GM12878 (cell line): Measurements from ENCODE around the gene TELO2. TPM values are rescaled to one million over a fixed set of nuclear protein-coding genes. Genes with fewer than 3 reads are reported as not detected.

Source experiments
- ATAC-seq: fragments of 200-7000 bp; cut with Tn5 transposase; 3 replicates; pipeline ENCODE4 v1.9.1; 2020; ENCODE audit warnings: mild to moderate bottlenecking, moderate library complexity
- BruUV-seq: library from RNA; stranded (reverse); fragments of 400-500 nt; replicated peaks from 2 replicates; lab custom pipeline; 2021; lab: Mats Ljungman, UMichigan
- CTCF ChIA-PET: fragments of 300-600 bp; sonication (Branson Sonifier 250); formaldehyde crosslinking; extraction: SDS; loops from one replicate; lab custom pipeline; 2021; ENCODE audit warnings: inconsistent platforms; lab: Yijun Ruan, JAX
- POLR2A ChIA-PET: fragments of 350-600 bp; formaldehyde crosslinking; extraction: SDS; loops from one replicate; lab custom pipeline; 2021; ENCODE audit warnings: inconsistent platforms; lab: Charles Lee
- RAD21 ChIA-PET: fragments of 300-600 bp; sonication (Branson Sonifier 250); formaldehyde crosslinking; loops from one replicate; lab custom pipeline; 2023; ENCODE audit warnings: antibody characterized with exemption; ENCODE audit not compliant: unreplicated experiment; lab: Charles Lee
- SMC1A ChIA-PET: fragments of 300-600 bp; sonication (Branson Sonifier 250); formaldehyde crosslinking; loops from one replicate; lab custom pipeline; 2023; ENCODE audit not compliant: unreplicated experiment, uncharacterized antibody; lab: Charles Lee
- DNase-seq: peaks from one replicate; pipeline ENCODE4 v3.0.0-alpha.2; 2011; ENCODE audit warnings: low read depth, low spot score
- FAIRE-seq: peaks from 3 replicates; lab custom pipeline; 2011; peaks lifted over from hg19 to GRCh38; lab: Jason Lieb, UNC
- H2AFZ ChIP-seq: 2 replicates; pipeline ENCODE4 v1.6.0; 2011; ENCODE audit warnings: low read depth, low read length, control low read depth; ENCODE audit not compliant: control insufficient read depth
- H3K27ac ChIP-seq: 2 replicates; pipeline ENCODE4 v1.5.1; 2011; ENCODE audit warnings: control low read depth; ENCODE audit not compliant: control insufficient read depth, insufficient read depth
- H3K27me3 ChIP-seq, 2 experiments: replicated peaks in 1 of 2; 2 replicates each; pipeline versions ENCODE4 v1.6.0 to v1.6.1; 2011; ENCODE audit warnings: low read length in 1 of 2; ENCODE audit not compliant: control insufficient read depth in 2 of 2, insufficient read depth in 2 of 2
- H3K36me3 ChIP-seq, 2 experiments: 2 replicates each; pipeline ENCODE4 v1.5.1; 2011; ENCODE audit warnings: low read length in 1 of 2; ENCODE audit not compliant: control insufficient read depth in 2 of 2, insufficient read depth in 2 of 2
- H3K4me1 ChIP-seq: 2 replicates; pipeline ENCODE4 v1.6.1; 2011; ENCODE audit warnings: mild to moderate bottlenecking, low read length, moderate library complexity, mixed read lengths; ENCODE audit not compliant: control insufficient read depth, insufficient read depth
- H3K4me2 ChIP-seq: 2 replicates; pipeline ENCODE4 v1.6.0; 2011; ENCODE audit warnings: control low read depth; ENCODE audit not compliant: control insufficient read depth, insufficient read depth
- H3K4me3 ChIP-seq: fragments of 200-600 bp; sonication (generic); 2 replicates; pipeline ENCODE4 v1.5.1; 2016
- H3K79me2 ChIP-seq: 2 replicates; pipeline ENCODE4 v1.6.0; 2011; ENCODE audit warnings: low read length; ENCODE audit not compliant: control insufficient read depth, insufficient read depth
- H3K9ac ChIP-seq: 2 replicates; pipeline ENCODE4 v1.8.0; 2011; ENCODE audit warnings: low read length, control low read depth, mixed read lengths; ENCODE audit not compliant: control insufficient read depth, insufficient read depth
- H3K9me3 ChIP-seq: replicated peaks from 3 replicates; pipeline ENCODE4 v1.5.1; 2011; ENCODE audit warnings: mild to moderate bottlenecking, low read length; ENCODE audit not compliant: control insufficient read depth, insufficient read depth
- H4K20me1 ChIP-seq: 2 replicates; pipeline ENCODE4 v1.6.0; 2011; ENCODE audit not compliant: control insufficient read depth, insufficient read depth
- CBFB ChIP-seq: IDR thresholded peaks from 2 replicates; pipeline ENCODE4 v1.6.1; 2016; ENCODE audit warnings: antibody characterized with exemption, low read depth
- EED ChIP-seq: sonication (generic); IDR thresholded peaks from 2 replicates; pipeline ENCODE4 v1.6.1; 2016; ENCODE audit warnings: antibody characterized with exemption, low read depth
- ESRRA ChIP-seq: IDR thresholded peaks from 2 replicates; pipeline ENCODE4 v1.6.1; 2012; ENCODE audit warnings: mild to moderate bottlenecking, low read length, improper control_type of control experiment
- IRF4 ChIP-seq: IDR thresholded peaks from 2 replicates; pipeline ENCODE4 v1.6.1; 2011; ENCODE audit warnings: low read depth, low read length
- LARP7 ChIP-seq: fragments of 450-650 bp; IDR thresholded peaks from 2 replicates; pipeline ENCODE4 v1.6.1; 2017; ENCODE audit warnings: mild to moderate bottlenecking
- MTA2 ChIP-seq: fragments of 450-650 bp; IDR thresholded peaks from 2 replicates; pipeline ENCODE4 v1.6.1; 2016; ENCODE audit warnings: low read depth, mild to moderate bottlenecking, moderate library complexity
- NFYA ChIP-seq: IDR thresholded peaks from 2 replicates; pipeline ENCODE4 v1.6.1; 2011; ENCODE audit warnings: low read depth, mild to moderate bottlenecking, low read length, improper control_type of control experiment, borderline replicate concordance
- RBBP5 ChIP-seq: fragments of 200-600 bp; sonication (generic); conservative IDR thresholded peaks from 2 replicates; pipeline ENCODE4 v1.6.1; 2016
- RELA ChIP-seq: fragments of 450-650 bp; IDR thresholded peaks from 2 replicates; pipeline ENCODE4 v1.8.0; 2014; ENCODE audit warnings: borderline replicate concordance; ENCODE audit not compliant: partially characterized antibody
- SUZ12 ChIP-seq: fragments of 200-600 bp; sonication (generic); IDR thresholded peaks from one replicate; pipeline ENCODE4 v1.6.1; 2018; ENCODE audit warnings: antibody characterized with exemption, mild to moderate bottlenecking; ENCODE audit not compliant: unreplicated experiment
- ZNF217 ChIP-seq: fragments of 450-650 bp; IDR thresholded peaks from 2 replicates; pipeline ENCODE4 v1.6.1; 2017; ENCODE audit warnings: antibody characterized with exemption, mild to moderate bottlenecking
- ZNF274 ChIP-seq: IDR thresholded peaks from one replicate; pipeline ENCODE4 v1.8.0; 2011; ENCODE audit not compliant: insufficient read length, insufficient read depth
- WGBS: methylation state at CpG from one replicate; pipeline ENCODE4 v1.1.6; 2016; ENCODE audit warnings: low lambda C conversion rate; ENCODE audit not compliant: insufficient replicate concordance, insufficient coverage; ENCODE audit errors: missing lambda C conversion rate; 5-methylcytosine and 5-hydroxymethylcytosine counted together
- in situ Hi-C: fragments of 300-500 bp; cut with MboI; formaldehyde crosslinking; loops from 9 replicates; pipeline ENCODE4 v1.14.3; 2018; ENCODE audit warnings: mixed read lengths
- intact Hi-C: fragments of 100-400 bp; cut with micrococcal nuclease; formaldehyde crosslinking; loops from one replicate; pipeline ENCODE4 v1.14.2; 2022; ENCODE audit not compliant: unreplicated experiment
- polyA plus RNA-seq, 11 experiments: library from polyadenylated mRNA; depleted of rRNA in 4 of 11; unstranded in 6 of 11; stranded (reverse) in 5 of 11; fragments of >200 nt; fragmentation: Nextera tagmentation in 4 of 11; fragmentation: Illumina TruSeq in 1 of 11; extraction: Ambion mirVana in 4 of 11; extraction: Trizol in 1 of 11; gene quantifications; 1 replicate in 1 of 11; 2 replicates in 10 of 11; pipeline versions ENCODE4 v1.2.1 to v1.2.3, GENCODE V29; 2011 to 2016; ENCODE audit warnings: inconsistent platforms in 2 of 11, missing spikeins in 2 of 11, low read depth in 1 of 11
- total RNA-seq, 4 experiments: library from RNA; depleted of rRNA in 3 of 4; stranded (reverse); fragments of >200 nt in 3 of 4; fragmentation: Illumina TruSeq in 1 of 4; extraction: Trizol in 1 of 4; gene quantifications; 2 replicates each; pipeline versions ENCODE4 v1.2.1 to v1.2.3, GENCODE V29; 2013 to 2021
- TF ChIP-seq, protein P1 (sequence below): fragments of 450-650 bp; IDR thresholded peaks from 2 replicates; pipeline ENCODE4 v1.6.1; 2017; ENCODE audit warnings: mild to moderate bottlenecking, moderate library complexity
- TF ChIP-seq, protein P2 (sequence below): IDR thresholded peaks from 2 replicates; pipeline ENCODE4 v1.6.1; 2011; ENCODE audit warnings: borderline replicate concordance, low read depth, mild to moderate bottlenecking, moderate library complexity, low read length; ENCODE audit not compliant: insufficient read depth, poor library complexity, severe bottlenecking
- TF ChIP-seq, protein P3 (sequence below): IDR thresholded peaks from 2 replicates; pipeline ENCODE4 v1.6.1; 2012; ENCODE audit warnings: low read depth, low read length, improper control_type of control experiment
- TF ChIP-seq, protein P4 (sequence below): IDR thresholded peaks from 2 replicates; pipeline ENCODE4 v1.6.1; 2012; ENCODE audit warnings: mild to moderate bottlenecking, low read depth, low read length

The TELO2 gene
- total and polyA plus RNA-seq, 10 of the 15 experiments (the other 5 are each of a cell fraction or from before 2014, with no cell fraction given) = 0.55 to 72.8 (median 18.6) TPM

DNA sequence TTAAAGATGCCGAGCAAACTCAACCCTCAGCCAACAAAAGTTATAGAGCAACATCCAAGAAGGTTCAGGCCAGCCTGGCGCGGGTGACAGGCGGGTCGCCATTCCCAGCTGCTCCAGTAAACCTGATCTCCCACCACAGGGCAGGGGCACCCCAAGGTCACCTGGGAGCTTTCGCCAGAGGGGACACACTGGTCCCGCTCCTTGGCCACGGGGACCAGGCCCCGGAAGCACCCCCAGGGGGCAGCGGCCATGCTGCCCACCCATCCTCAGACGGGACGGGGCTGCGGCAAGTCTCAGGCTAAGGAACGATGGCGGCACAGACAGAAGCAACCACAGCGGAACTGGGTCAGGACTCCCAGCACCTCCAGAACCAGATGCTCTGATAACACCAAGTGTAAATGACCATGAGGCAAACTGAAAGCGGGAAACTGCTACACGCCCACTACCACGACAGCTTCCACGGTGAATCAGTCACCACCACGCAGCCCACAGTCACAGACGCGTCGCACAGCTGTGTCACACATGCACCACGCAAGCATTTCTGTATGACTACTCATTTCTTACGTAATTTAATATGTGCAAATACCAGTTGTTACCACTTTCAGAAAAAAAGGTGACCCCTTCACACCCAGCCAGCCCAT lies 34.7 kb upstream of the TELO2 start:
- peaks cover 10% of the 10 kb centered on the region for H3K4me1 ChIP-seq
- peak overlapping the region; percentile 62 for H3K27ac ChIP-seq
- WGBS = 77% methylated on average over 26 of the region's 26 CpGs
- peak overlapping the region; percentile 24 for H3K9ac ChIP-seq
- no peaks in the 10 kb centered on the region for H3K27me3 ChIP-seq
- H3K4me2 ChIP-seq = peak overlapping the region; percentile 38
- ATAC-seq = no peak
- H3K9me3 ChIP-seq = no peaks in the 10 kb centered on the region
- intact Hi-C loops = no loop called here
- ChIA-PET RAD21 (no interaction called here), CTCF (interaction anchor here (0.7 kb wide), 1 partner anchor 199 kb away, joined by 3 read pairs; no protein-coding TSS in a partner anchor), SMC1A (no interaction called here), POLR2A (interaction anchor here (1.1 to 1.6 kb wide), 2 partner anchors 12 to 34 kb away, joined by 3 to 4 read pairs; partner anchors contain the start of gene TELO2)
- H3K4me3 ChIP-seq = no peak overlapping the region
- FAIRE-seq = no peak
- no peaks in the 10 kb centered on the region for H3K79me2 ChIP-seq
- DNase-seq = no peak
- no TSS peak for BruUV-seq
- in situ Hi-C loops = no loop called here
- peak overlapping the region; percentile 55 for H2AFZ ChIP-seq
- H3K36me3 ChIP-seq = peaks cover 0 to 12% of the 10 kb centered on the region in 2 experiments; a peak in 3 of 4 replicates
- H4K20me1 ChIP-seq = no peaks in the 10 kb centered on the region
- TF ChIP-seq SUZ12 (no peak), MTA2 (no peak), NFYA (no peak), LARP7 (no peak), IRF4 (0 out of 2 replicates have a peak, but pooled peaks have one; percentile 52), EED (no peak), CBFB (no peak), ESRRA (no peak), ZNF217 (no peak), RBBP5 (no peak), ZNF274 (no peak), RELA (no peak)
- TF ChIP-seq, protein P1, sequence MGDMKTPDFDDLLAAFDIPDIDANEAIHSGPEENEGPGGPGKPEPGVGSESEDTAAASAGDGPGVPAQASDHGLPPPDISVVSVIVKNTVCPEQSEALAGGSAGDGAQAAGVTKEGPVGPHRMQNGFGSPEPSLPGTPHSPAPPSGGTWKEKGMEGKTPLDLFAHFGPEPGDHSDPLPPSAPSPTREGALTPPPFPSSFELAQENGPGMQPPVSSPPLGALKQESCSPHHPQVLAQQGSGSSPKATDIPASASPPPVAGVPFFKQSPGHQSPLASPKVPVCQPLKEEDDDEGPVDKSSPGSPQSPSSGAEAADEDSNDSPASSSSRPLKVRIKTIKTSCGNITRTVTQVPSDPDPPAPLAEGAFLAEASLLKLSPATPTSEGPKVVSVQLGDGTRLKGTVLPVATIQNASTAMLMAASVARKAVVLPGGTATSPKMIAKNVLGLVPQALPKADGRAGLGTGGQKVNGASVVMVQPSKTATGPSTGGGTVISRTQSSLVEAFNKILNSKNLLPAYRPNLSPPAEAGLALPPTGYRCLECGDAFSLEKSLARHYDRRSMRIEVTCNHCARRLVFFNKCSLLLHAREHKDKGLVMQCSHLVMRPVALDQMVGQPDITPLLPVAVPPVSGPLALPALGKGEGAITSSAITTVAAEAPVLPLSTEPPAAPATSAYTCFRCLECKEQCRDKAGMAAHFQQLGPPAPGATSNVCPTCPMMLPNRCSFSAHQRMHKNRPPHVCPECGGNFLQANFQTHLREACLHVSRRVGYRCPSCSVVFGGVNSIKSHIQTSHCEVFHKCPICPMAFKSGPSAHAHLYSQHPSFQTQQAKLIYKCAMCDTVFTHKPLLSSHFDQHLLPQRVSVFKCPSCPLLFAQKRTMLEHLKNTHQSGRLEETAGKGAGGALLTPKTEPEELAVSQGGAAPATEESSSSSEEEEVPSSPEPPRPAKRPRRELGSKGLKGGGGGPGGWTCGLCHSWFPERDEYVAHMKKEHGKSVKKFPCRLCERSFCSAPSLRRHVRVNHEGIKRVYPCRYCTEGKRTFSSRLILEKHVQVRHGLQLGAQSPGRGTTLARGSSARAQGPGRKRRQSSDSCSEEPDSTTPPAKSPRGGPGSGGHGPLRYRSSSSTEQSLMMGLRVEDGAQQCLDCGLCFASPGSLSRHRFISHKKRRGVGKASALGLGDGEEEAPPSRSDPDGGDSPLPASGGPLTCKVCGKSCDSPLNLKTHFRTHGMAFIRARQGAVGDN = no peak
- TF ChIP-seq, protein P2, sequence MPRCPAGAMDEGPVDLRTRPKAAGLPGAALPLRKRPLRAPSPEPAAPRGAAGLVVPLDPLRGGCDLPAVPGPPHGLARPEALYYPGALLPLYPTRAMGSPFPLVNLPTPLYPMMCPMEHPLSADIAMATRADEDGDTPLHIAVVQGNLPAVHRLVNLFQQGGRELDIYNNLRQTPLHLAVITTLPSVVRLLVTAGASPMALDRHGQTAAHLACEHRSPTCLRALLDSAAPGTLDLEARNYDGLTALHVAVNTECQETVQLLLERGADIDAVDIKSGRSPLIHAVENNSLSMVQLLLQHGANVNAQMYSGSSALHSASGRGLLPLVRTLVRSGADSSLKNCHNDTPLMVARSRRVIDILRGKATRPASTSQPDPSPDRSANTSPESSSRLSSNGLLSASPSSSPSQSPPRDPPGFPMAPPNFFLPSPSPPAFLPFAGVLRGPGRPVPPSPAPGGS = no peak
- TF ChIP-seq, protein P3, sequence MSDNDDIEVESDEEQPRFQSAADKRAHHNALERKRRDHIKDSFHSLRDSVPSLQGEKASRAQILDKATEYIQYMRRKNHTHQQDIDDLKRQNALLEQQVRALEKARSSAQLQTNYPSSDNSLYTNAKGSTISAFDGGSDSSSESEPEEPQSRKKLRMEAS = no peak
- TF ChIP-seq, protein P4, sequence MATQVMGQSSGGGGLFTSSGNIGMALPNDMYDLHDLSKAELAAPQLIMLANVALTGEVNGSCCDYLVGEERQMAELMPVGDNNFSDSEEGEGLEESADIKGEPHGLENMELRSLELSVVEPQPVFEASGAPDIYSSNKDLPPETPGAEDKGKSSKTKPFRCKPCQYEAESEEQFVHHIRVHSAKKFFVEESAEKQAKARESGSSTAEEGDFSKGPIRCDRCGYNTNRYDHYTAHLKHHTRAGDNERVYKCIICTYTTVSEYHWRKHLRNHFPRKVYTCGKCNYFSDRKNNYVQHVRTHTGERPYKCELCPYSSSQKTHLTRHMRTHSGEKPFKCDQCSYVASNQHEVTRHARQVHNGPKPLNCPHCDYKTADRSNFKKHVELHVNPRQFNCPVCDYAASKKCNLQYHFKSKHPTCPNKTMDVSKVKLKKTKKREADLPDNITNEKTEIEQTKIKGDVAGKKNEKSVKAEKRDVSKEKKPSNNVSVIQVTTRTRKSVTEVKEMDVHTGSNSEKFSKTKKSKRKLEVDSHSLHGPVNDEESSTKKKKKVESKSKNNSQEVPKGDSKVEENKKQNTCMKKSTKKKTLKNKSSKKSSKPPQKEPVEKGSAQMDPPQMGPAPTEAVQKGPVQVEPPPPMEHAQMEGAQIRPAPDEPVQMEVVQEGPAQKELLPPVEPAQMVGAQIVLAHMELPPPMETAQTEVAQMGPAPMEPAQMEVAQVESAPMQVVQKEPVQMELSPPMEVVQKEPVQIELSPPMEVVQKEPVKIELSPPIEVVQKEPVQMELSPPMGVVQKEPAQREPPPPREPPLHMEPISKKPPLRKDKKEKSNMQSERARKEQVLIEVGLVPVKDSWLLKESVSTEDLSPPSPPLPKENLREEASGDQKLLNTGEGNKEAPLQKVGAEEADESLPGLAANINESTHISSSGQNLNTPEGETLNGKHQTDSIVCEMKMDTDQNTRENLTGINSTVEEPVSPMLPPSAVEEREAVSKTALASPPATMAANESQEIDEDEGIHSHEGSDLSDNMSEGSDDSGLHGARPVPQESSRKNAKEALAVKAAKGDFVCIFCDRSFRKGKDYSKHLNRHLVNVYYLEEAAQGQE = no peak
